Measurements from ENCODE around the gene SNX11.

The SNX11 gene

GRCh38 chr17:48100591-48101011, 7.0 kb upstream of the SNX11 start:
- DNase-seq, result no peak

DNA sequence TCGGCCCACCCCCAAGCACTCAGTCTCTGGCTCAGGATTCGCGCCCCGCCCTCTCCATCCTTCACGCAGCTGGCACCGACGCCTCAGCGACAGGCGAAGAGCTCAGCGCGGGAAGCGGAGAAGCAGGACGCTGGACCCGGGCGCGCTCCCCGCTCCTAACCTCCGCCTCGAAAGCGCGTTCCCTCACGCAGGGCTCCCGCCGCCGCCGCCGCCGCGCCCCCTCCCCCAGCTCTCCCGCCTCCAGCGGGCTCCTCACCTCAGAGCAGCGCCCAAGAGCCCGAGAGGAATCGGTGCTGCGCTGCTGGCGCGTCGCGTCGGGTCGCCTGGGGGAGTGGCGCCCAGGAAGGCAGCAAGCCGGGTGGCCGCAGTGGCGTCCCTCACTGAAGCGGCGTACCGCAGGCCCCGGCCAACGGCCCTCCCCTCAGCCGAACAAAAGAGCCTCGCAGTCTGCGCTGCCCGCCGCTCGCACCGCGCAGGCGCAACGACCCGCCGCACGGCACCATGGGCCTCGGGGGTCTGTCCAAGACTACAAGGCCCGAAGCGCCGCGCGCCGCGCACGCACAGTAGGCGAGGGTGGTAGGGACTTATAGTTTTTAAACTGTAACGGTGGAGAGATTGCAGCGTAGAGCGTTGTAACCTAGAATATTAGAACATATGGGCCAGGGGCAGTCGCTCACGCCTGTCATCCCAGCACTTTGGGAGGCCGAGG, 6.4 kb upstream of the SNX11 start, which contains the start of gene CBX1:
TSS of gene CBX1 (minus strand) at position 467 of the 709 bp plus-strand sequence. CDS start 24,474 bp downstream, outside the sequence.
- DNase-seq, result peak; percentile 93

DNA sequence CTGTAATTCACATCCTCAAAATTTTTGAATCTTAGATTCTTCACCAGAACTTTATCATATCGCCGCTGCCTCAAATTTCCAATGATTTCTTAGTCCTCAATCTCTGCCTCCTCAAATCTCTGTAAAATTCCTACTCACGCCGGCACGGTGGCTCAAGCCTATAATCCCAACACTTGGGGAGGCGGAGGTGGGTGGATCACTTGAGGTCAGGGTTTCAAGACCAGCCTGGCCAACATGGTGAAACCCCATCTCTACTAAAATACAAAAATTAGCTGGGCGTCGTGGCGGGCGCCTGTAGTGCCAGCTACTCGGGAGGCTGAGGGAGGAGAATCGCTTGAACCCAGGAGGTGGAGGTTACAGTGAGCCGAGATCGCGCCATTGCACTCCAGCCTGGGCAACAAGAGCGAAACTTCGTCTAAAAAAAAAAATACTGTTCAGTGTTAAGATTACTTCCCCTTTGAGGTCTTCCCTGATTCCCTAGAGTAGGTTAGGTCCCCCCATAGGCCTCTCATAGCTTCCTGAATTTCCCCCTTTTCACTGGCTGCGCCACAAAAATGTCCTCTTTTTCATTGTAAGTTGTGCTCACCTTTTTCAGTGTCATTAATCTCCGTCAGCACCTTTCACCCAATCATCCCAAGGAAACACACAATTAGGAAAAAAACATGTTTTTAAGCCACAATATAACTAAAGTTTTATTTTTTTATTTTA, 5.4 kb upstream of the SNX11 start:
- no peak for DNase-seq

DNA sequence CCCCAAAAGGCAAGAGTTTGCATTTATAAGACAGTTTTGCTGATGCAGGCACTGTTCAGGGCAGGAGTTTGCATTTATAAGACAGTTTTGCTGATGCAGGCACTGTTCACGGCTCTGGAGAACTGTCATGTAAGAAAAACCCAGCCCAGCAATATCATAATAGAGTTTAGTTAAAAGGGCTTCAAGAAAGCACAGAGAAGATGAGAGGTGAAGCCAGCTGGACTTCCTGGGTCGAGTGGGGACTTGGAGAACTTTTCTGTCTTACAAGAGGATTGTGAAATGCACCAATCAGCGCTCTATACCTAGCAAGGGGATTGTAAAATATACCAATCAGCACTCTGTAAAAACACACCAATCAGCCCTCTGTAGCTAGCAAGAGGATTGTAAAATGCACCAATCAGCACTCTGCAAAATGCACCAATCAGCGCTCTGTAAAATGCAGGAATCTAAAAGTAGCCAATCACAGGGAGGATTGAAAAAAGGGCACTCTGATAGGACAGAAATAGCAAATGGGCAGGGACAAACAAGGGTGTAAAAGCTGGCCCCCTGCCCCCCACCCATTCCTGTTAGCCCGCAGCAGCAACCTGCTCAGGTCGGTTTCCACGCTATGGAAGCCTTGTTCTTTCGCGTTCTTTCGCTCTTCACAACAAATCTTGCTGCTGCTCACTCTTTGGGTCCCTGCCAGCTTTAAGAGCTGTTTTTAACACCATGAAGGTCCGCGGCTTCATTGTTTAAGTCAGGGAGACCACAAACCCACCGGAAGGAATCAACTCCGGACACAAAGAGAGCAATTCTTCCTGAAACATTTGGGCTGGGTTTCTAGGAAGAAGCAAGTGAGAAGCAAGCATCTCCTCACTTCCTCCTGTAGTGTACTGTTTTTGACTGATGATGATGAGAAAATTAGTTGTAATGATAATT, 4.5 kb upstream of the SNX11 start:
- peak; percentile 15 for DNase-seq

- DNase-seq, result no peak
Measured at GRCh38 chr17:48104440-48104839, 3.1 kb upstream of the SNX11 start.

- no peak for DNase-seq
Measured at GRCh38 chr17:48106802-48107136, 797 bp upstream of the SNX11 start.

GRCh38 chr17:48110761-48111160, 3.2 kb downstream of the SNX11 start:
- DNase-seq, result no peak

DNA sequence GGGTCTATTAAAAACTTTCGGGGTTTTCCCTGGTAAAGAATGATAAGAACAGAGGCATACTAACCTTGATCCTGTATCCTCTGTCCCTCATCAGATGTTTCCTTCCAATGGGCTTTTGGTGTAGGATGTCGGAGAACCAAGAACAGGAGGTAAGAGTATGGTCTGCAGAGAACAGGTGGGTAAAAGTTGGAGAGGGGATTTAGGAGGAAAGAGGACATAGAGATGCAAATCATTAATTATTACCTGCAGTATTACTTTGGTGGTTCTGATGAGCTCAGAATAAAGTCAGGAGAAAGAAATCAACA, 4.3 kb downstream of the SNX11 start:
- no peak for DNase-seq

DNA sequence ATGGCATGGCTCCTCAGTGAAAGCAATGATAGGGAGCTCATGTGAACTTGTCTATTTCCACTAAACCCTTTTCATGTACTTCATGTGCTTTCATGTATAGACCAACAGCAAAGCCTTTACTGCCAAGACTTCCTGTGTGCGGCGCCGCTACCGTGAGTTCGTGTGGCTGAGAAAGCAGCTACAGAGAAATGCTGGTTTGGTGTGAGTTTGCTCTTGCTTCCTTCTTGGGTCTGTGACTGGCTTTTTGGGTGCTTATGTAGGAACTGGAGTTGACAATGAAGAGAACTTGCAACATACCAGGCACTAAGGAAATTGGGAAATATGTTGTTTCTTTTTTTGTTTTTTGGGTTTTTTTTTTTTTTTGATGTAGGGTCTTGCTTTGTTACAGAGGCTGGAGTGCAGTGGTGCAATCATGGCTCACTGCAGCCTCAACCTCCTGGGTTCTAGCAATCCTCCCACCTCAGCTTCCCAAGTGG, 5.7 kb downstream of the SNX11 start:
- DNase-seq, result peak; percentile 64

DNA sequence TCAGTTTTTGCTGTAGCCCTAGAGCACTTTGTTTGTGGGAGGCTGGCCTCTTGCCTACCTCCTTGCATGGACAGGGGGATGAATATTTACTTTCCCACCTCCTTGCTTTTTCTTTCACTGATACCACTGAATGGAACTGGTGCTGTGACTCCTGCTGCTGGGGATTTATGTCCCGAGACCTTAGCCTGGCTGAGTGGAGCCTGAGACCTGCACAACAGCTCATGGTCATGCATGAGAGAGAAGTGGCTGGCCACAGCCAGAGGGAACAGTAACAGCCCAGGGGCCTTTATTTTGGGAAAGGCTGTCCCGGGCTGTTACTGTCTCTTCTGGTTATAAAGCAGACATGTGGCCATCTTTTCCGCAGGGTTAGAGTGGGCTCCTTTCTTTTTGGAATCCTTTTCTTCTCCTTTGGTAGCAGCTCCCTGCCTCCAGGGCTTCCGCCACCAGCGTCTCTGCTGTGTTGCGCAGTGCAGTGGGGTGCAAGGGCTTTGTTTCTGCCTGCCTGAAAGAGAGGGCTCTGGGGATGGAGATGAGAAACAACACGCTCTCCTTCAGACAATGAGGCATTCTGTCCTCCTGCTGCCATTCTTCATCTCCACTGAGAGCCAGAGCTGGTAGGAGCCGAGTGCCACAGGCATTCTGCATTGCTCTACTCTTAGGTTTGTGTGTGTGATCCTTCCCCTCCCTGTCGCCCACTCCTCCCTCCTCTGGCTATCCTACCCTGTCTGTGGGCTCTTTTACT, 14.5 kb downstream of the SNX11 start:
- DNase-seq, result no peak

- no peak for DNase-seq
Measured at GRCh38 chr17:48122665-48123045, 15.1 kb downstream of the SNX11 start.

GRCh38 chr17:48123111-48123510, 15.5 kb downstream of the SNX11 start:
- no peak for DNase-seq

GRCh38 chr17:48123776-48124388, 16.3 kb downstream of the SNX11 start:
- DNase-seq, result no peak

- no peak for DNase-seq
Measured at GRCh38 chr17:48125829-48126531, 18.4 kb downstream of the SNX11 start.

GRCh38 chr17:48126532-48126850, 18.9 kb downstream of the SNX11 start:
- DNase-seq, result no peak

DNA sequence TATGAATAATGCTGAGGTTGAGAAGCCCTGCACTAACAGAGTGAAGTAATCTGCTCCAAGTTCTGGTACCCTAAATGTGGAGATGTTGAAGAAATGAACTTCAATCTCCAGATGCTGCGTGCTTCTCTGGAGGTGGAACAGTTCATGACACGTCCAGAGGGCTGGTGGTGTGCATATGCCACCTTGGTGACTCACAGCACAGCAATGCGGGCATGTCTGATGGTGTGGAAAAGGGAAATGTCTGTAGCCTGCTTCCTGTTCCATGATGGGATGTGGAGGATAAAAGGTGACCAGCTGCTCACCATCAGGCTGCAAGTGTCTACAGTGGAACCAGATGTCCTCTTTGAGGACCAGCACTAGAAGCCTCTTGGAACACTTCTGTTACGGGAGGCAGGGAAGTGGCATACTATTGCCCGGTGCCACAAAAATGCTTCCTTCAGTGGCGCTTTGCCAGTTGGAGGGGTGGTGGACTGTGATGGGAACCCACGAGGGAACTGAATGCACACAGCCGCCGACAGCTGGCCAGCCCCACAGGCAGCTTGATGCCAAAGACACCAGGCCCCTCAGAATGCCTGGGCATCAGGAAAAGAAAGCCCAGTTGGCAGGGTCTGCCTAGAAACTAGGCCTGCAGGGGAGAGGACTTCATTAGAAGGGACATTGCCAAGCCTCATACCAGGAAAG, 19.9 kb downstream of the SNX11 start:
- DNase-seq, result no peak

DNA sequence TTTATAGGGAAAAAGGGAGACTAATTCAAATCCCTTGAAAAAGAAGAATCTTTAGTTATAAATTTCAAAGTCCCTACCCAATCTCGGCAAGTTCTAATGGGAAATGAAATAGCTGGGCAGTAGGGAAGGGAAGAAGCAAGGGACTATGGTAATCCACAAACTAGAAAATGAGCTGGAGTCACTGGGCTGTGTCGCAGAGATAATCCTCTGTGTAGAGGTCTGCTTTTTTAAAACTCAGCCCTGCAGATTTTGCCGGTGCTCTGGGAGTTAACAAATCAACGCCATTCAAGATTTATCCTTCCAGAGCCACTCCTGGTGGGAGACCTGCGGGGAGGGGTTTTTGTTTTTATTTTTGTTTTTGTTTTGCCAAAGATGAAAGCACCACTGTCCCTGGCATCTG, 20.8 kb downstream of the SNX11 start:
- DNase-seq, result no peak

DNA sequence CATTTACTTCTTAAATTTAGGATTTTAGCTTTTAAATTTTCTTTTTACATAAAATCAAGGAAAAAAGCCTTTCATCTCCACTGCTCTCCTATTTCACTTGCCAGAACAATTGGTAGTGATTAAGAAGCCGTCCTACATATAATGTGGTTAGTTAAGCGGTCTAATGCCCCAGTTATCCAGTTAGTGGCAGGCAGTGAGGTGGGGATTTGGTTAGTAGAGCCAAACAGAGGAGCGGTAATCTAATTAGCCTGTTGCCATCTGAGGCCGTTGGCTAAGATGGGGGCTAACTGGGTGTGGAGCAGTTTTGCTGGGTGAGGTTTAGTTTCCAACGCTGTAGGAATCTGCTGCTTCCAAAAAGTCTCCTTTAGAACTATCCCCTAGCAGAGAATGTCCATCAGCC, 22.4 kb downstream of the SNX11 start:
- DNase-seq, result no peak

DNA sequence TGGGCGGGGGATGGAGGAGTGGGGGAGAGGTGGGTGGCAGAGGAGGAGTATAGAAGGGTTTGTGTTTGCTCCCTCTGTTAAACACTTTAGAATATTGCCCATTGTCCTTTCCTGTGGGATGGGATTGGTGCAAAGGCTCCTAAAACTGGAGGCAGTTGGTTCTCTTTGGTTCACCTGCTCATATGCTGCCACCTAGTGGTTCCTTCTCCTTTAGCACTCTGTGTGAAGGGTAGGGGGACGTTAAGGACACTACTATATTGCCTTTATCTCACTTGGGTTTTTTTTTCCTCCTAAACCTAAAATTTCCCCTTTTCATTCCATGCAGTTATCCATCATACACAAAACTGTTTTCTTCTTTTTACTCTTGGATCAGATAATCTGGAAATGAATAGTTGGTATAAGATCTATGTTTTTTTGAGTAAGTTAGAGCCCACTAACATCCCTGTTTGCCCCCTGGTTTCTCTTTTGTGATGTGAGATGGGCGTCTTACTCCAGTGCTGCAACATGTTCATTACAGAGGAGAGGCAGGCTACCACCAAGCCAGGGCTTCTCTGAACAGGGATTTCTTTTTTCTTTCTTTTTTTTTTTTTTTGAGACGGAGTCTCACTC, 23.8 kb downstream of the SNX11 start:
- peak; percentile 64 for DNase-seq

GRCh38 chr17:48132385-48132784, 24.8 kb downstream of the SNX11 start:
- no peak for DNase-seq

GRCh38 chr17:48134912-48135480, 27.4 kb downstream of the SNX11 start:
- no peak for DNase-seq

All from CD4-positive, alpha-beta T cell treated with Interleukin-4 for 4 hours (primary cell).